Activated CD4-positive, CD25-positive, alpha-beta regulatory T cell treated with anti-CD3 and anti-CD28 coated beads, Interleukin-2, amount 50 U/mL, for 16 hours (primary cell): ENCODE measurements around the gene NCS1.
"Not testable (repeated sequence)": the region's sequence is repeated elsewhere in the genome, so short reads cannot be mapped to it uniquely, and the experiment has no call there.

Source experiments
- DNase-seq: peaks from one replicate; pipeline ENCODE4 v3.0.0-alpha.2; 2020; ENCODE audit warnings: low read depth, low spot score

The NCS1 gene

DNA sequence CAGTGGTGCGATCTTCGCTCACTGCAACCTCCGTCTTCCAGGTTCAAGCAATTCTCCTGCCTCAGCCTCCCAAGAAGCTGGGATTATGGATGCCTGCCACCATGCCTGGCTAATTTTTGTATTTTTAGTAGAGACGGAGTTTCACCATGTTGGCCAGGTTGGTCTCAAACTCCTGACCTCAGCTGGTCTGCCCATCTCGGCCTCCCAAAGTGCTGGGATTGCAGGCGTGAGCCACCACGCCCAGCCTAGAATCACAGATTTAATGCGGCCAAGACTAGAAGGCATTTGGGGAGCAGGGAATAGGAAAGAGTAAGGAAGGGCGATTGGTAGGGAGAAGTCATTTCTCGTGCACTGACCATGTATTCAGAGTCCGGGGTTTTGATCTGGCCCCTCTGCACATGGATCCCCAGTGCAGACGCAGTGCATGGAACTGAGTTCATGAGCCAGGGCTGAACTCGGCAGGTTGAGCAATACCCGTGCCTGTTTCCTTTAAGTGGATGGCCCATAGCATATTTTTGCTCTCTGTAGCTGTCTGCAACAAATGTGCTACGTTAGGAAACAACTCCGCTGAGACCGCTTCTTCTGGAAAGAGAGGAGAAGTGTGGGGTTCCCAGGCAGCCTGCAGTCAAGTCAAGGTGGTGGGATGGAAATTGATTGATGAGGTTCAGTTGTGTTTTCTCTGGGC is 90.0 kb downstream of the NCS1 start:
- DNase-seq: no peak

DNA sequence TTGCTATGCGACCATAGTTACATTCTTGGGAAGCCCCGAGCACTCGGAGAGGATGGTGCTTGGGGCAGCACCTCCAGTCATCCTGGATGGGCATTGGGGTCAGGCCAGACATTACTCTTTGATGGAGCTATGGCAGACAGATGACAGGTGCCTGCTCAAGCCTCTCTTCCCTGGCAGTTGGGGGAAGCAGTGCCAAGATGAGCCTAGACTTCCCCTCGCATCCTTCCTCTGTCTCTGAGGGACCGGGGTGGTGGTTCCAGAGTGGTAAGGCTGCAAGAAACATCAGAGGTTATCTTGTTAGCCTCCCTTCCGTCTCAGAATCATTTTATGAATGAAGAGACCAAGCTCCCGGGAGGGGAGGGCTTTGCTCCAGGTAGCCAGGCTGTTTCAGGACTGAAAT is 90.6 kb downstream of the NCS1 start:
- DNase-seq: no peak

DNA sequence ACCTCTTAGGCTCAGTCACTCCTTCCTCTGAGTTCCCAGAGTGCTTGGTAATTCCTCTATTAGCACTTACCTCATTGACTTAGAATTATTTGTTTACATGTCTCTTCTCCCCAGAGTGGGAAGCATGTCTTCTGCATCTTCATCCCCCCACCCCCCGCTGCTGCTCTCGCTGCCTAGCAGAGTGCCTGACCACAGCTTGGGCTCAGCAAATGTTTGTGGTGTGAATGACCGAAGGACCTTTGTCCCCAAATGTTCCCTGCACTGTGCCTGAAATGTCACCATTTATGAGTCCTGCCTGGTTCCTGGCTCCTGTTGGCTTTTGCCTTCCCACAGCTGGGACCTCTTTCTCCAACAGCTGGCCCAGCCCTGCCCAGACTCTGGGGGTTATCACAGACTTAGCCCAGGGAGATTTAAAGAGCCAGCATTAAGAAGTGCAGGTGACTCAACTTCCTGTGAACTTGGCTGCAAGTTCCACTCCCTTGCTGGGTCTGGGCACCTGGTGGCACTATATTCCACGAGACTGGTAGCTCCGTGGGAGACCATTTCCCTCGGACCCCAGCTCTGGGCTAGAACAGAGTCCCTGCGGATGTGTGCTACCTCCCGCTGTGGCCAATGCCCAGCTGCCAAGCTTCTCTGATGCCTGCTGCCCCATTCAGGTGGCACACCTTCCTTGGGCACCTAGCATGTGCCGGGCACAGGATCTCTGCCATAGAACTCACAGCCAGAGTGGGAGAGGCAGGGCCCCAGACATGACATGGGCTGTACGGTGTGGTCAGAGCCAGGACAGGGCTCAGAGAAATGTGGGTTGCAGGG is 91.6 kb downstream of the NCS1 start:
- DNase-seq: no peak

DNA sequence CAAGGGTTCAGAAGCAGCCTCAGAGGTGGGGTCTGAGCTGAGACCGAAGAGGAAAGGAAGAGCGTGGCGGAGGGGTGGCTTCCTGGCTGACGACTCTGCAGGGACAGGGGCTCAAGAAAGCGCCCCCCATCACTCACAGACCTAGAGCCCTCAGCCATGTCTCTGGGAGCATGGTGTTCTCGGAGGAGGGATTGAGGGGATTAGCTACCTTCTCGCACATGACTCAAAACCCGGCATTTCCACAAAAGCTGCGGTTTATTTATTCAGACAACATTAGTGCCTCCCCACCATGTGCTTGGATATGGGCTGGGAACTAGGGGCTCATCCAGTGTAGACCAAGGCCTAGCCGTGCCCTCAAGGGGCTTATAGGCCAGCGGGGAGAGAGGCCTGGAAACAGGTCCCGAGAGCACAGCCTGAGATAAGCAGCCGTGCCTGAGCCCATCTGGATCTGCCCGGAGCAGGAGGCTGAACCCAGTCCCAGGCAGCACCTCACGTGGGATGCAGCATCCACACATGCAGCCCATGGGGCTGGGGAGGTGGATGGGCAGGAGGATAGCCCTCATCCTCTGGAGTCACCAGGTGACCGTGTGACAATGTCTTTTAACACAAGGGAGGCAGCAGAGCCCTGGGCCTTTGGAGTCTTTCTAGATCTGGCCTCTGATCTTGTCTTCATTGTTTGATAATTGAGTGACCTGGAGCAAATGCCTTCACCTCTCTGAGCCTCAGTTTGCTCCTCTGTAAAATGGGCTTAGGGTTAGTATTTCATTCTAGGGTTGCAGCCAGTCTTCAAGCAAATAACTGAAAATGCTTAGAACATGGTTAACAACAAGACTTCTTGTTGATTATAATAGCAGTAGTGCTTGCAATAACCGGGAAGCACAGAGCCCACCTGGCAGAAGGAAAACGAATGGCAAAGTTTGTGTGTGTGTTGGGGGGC is 92.5 kb downstream of the NCS1 start:
- DNase-seq: no peak

DNA sequence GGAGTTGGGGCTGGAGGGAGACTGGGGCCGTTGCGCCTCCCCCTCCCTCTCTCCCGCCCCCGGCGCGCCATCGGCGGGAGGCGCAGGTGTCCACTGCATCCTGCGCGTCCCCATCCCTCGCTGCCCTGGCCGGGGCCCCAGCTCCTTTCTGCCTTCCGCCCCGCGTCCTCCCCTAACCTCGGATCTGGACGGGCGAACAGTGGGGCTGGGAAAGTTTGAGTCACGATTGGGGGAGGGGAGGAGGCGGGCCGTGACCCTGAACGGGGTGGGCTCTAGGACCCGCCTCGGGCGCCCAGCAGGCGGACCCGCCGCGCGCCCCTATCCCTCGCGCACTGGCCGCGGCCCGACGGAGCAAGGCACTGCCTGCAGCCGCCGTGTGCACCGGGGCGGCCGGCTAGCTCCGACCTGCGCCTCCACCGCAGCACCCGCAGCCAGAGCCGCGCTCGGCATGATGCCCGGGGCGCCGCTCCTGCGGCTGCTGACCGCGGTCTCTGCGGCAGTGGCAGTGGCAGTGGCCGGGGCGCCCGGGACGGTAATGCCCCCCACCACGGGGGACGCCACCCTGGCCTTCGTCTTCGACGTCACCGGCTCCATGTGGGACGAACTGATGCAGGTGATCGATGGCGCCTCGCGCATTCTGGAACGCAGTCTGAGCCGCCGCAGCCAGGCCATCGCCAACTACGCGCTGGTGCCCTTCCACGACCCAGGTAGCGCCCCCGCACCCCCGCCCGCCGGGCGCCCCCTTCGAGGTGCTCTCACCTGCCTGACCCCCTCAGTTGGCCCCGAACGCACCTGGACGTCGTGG is 93.4 kb downstream of the NCS1 start, which contains the start of gene HMCN2:
Gene HMCN2 (plus strand): TSS at position 330 of the 805 bp plus-strand sequence. CDS start 119 bp downstream, at position 449.
- DNase-seq: no peak

DNA sequence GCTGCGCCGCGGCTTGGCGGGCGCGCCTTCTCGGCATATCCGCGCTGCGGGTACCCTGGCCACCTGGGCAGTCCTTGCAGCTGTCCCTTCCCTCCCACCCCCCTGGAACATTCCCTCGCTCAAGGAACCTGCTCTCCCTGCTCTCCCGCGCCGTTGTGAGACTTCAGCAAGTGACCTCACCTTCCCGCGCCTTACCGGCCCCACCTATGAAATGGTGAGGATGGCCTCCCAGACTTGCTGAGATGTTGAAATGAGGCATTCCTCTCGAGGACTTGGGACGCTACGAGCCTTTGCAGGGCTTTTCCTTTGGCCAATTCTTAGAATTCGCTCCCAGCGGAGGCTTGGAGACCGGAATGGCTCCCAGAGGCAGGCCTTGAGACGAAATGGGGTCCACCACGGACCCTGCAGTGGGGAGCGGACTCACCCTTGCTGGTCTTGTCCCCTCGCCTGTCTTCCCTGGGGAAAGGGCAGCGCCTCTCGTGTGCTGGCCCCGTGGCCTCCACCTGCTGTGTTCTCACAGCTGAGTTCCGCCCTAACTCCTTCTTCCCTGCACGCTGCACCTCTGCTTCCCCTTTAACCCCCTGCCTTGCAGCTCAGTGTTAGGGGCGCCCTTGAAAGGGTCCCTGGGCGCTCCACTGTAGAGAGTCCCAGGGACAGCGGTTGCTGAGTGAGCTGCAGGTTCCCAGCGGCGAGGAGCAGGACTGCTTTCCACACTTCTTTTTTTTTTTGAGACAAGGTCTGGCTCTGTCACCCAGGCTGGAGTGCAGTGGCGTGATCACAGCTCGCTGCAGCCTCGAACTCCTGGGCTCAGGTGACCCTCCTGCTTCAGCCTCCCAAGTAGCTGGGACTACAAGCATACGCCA is 94.3 kb downstream of the NCS1 start:
- no peak for DNase-seq

DNA sequence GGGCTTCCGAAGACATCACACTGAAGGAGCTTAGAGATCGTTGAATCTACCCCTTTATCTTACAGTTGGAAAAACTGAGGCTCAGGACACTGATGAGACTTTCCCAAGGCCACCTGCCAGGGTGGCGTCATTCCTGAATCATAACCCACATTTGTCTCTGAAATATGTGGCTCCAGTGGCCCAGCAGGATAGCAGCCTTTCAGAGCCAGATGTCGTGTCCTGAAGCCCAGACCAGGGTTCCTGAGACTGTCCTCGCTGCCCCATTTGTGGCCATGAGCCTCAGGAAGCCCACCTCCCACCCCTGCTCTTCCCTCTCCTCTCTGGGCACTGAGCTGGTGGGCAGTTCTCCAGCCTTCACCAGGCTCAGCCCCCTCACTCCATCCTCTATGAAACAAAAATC is 95.7 kb downstream of the NCS1 start:
- DNase-seq: no peak

DNA sequence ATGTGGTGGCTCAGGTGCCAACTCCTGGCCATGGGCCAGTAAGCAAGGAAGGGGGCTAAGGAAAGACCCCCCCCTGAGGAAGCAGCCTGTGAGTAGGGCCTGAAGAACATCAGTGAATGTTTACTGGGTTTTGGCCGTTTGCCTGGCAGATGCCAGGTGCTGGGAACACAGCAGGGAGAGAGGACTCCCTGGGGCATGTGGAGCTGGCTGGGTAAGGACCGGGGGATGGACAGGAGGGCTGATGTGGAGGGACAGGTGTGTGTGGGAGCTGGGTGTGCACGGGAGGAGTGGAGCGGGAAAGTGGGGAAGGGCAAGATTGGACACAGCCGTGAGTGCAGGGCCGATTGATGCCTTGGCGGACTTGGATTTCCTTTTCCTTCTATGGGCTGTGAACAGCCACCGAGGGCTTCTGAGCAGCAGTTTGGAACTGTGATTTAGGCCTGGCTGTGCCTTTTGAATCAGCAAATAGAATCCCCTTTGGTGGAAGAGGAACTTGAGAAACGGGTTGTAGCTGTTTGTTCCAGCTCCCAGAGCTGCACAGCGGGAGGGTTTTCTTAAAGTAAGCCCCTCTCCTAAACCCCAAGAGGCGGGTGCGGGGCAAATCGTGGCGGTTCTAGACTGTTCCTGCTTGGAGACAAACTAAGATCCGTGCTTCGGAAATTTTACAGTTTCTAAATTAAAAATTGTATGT is 96.5 kb downstream of the NCS1 start:
- no peak for DNase-seq

DNA sequence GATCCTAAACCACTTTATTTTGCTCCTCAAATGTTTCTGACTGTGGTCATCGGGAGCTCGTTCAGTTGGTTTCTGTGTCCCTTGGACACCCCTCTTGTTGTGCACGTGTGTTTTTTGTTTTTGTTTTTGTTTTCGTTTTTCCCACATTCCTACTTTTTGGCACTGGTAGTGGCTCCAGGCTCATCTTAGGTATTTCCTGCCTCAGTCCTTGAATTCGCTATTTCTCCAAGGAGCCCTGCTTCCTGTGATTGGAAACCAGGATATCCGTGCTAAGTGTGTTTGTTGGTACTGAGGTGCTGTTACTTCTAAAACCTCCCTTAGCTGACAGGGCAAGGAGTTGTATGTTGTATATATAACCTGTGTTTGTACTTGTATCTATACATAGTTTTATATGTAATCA is 99.3 kb downstream of the NCS1 start:
- DNase-seq: no peak

DNA sequence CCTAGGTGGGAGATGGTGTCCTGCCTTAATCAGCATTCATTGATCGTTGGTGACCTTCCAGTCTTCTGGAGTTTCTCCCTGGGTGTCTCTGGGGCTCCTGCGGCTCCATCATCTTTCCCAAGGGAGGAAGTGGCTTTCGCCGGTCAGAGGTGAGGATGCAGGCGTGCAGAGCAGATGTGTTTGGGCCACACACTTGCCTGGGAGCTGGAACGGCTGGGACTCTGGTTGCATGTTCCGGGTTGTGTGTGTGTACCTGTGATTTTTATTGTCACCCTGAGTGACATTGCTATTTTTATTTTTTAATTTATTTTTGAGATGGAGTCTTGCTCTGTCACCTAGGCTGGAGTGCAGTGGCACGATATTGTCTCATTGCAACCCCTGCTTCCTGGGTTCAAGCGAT is 103.0 kb downstream of the NCS1 start:
- no peak for DNase-seq

DNA sequence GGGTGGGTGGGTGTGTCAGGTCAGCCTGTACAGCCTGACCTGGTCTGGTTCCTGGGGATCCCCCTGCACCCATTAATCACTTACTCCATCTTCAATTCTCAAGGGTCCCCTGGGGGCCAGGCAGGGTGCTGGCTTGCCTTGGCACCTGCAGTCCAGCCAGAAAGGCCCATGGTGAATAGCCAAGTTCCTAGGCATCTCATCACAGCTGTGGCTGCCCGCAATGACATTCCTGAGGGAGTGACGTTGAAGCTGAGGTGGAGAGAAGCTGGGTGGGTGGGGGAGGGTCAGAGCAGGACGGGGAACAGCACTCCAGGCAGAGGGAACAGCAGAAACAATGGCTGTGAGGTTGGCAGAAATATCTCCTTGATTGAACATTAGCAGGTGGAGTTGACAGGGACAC is 103.9 kb downstream of the NCS1 start:
- DNase-seq: no peak

DNA sequence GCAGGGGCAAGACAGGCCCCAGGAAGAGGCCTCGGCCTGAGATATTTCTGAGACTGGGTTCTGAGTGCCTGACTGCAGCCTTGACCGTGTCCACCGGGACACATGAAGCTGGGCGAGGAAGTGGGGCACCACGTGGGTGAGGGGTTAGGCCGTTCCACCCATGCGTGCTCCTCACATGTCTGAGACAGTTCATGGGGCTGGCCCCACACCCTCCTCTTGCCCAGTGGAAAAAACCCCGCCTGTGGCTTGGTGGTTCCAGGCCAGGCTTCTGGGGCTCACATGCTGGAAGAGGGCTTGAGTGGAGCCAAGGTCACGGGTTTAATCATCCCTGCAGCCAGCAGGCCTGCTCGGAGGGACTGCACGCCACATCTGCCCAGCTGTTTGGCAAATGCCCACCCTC is 104.8 kb downstream of the NCS1 start:
- DNase-seq: no peak

DNA sequence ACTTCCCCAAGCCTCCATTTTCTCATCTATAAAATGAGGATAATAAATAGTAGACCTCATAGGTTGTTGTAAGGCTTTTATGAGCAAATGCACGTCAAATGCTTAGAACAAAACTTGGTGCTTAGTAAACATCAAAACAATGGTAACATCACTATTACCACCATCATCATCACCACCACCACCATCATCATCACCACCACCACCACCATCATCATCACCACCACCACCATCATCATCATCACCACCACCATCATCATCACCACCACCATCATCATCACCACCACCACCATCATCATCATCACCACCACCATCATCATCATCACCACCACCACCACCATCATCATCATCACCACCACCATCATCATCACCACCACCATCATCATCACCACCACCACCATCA is 105.3 kb downstream of the NCS1 start:
- not testable (repeated sequence) for DNase-seq

DNA sequence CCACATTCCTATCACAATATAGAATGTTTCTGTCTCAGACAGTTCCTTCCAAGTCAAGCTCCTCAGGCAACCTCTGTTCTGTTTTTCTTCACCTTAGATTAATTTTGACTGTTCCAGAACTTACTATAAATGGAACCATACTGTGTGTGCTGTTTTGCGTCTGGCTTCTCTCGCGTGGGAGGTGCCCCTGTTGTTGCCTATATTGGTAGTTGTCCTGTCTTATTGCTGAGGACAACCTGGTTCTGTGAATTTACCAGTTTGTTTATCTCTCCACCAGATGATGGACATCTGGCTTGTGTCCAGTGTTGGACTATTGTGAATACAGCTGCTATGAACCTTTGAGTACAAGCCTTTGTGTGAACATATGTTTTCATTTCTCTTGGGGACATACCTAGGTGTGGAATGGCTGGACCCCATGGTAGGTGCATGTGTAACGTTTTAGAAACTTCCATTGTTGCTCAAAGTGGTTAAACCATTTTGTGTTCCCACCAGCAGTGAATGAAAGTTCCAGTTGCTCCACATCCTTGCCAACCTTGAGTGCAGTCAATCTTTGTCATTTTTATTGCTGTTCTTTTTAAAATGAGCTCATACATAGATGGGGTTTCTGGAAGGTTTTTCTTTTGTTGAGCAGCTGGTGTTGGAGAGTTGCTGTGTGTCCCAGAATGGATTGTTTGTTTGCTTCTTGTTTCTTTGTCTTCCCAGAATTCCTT is 111.5 kb downstream of the NCS1 start:
- no peak for DNase-seq

DNA sequence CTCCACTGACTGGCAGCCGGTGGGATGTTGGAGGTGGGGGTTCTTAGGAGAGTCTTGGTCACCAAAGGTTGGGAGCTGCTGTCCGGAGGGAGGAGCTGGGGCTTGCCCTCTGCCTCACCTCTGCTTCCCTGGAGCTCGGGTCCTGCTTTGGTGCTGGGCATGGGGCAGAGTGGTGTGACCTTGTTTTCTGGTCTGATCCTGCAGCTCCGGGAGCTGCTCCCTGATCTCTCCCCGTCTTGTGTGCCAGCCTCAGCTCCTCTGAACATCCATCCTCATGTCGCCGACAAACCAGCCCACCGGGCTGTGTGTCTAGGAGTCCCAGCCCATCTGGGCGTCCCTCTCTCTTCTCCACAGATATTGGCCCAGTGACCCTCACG is 112.0 kb downstream of the NCS1 start:
- DNase-seq: no peak

DNA sequence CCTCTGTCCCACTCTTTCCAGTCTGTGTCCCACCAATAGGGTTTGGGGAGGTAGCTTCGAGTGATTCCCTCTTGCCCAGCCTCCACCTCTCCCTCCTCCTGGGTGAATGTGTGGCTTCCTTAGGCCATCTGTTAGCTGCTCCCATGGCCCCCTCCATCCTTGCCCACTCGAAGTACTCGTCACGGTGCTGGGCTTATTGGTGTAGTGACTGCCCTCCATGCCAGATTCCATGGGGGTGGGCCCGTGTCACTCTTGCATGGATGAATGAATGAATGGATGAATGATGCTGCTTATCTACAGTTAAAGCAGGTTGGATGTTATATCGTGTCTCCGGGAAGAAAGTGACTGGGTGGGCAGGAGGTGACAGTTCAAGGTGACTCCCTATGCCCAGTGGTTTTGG is 112.5 kb downstream of the NCS1 start:
- DNase-seq: no peak

DNA sequence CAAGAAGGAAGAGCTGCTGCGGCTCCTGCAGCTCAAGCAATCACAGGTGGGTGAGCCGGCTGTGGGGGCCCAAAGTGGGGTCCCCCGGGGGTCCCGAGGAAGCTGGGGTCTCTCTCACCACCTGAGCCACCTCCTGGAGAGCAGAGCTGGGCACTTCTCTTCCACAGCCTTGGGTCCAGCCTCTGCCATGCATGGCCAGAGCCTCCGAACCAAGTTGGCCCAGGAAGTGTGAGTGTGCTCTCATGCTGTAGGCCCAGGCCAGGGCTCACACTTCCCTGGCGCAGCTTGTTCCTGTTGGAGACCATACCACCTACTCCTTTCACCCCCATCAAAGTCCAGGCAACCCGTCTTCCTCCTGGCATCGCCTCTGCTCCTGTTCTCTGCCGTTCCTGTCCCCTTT is 113.1 kb downstream of the NCS1 start:
- DNase-seq: no peak

DNA sequence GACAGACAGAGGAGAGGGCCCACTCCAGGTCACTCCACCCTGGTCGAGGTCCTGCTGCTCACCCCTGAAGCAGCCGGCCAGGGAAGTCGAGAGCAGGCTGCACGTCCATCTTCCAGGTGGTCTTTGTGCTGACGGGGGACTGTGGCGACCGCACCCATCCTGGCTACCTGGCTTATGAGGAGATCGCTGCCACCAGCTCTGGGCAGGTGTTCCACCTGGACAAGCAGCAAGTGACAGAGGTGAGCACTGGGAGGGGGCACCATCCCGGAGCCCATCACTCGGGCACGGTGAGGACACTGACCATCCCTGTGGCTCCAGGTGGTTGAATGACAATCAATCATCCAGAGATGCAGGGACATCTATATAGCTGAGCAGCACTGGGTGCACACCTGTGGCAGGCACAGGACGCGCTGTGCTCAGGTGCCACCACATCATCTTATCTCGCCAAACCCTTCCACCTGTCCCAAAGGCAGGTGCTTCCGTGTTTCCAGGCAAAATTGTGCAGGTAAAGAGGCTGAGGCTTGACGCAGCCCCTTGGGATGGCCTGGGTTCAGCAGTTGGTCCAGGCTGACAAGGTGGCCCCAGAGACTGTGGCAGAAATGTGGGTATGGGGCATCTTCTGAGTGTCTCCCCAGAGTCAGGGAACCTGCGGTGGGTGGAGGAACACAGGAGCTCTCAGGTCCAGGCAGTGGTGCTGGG is 114.0 kb downstream of the NCS1 start:
- no peak for DNase-seq
